Uterus (tissue), 2 donors: Measurements from ENCODE around the gene PAPOLB.

ENCODE experiments used
- POLR2A ChIP-seq, 2 donors: fragments of 450-650 bp; IDR thresholded peaks; one replicate each; pipeline ENCODE4 v1.6.1; 2016; ENCODE audit warnings: antibody characterized with exemption in 2 of 2, mild to moderate bottlenecking in 1 of 2, moderate library complexity in 1 of 2
- TF ChIP-seq, protein P1 (sequence below), 4 experiments: fragments of 200-600 bp in 2 of 4; fragments of 450-650 bp in 2 of 4; sonication (generic) in 2 of 4; IDR thresholded peaks; one replicate each; pipeline ENCODE4 v1.5.1; 2016 to 2019; ENCODE audit warnings: antibody characterized with exemption in 4 of 4, mild to moderate bottlenecking in 2 of 4, moderate library complexity in 1 of 4

DNA sequence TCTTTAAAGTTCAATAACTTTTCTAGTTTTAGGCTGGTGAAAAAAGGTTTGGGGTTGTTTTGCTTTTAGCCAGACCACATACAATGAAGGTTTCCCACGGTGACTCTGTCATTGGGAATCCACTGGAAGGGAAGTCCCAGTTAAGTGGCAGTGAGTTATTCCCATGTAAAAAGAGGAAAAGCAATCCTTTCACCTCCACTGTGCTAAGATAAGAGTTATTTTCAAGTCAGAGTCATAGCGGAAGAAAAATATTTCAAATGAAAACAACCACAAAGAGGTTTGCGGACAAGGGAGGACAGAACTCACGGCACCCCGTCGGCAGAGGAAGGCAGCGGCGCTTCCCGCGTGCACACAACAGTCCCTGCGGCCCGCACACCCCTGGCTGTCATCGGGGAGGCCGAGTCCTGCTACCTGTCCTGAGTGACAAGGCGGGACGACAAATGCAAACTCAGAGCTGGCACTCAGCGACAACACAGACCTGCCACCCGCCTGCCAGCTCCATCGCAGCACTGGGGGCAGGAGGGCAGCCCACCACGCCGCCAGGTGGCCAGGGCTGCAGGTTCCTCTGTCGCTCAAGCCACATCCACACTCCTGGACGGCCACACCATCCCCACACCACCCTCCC, 9.3 kb upstream of the PAPOLB start:
- TF ChIP-seq POLR2A (IDR thresholded peaks at IDR 0.05) = no peak
- TF ChIP-seq, protein P1, sequence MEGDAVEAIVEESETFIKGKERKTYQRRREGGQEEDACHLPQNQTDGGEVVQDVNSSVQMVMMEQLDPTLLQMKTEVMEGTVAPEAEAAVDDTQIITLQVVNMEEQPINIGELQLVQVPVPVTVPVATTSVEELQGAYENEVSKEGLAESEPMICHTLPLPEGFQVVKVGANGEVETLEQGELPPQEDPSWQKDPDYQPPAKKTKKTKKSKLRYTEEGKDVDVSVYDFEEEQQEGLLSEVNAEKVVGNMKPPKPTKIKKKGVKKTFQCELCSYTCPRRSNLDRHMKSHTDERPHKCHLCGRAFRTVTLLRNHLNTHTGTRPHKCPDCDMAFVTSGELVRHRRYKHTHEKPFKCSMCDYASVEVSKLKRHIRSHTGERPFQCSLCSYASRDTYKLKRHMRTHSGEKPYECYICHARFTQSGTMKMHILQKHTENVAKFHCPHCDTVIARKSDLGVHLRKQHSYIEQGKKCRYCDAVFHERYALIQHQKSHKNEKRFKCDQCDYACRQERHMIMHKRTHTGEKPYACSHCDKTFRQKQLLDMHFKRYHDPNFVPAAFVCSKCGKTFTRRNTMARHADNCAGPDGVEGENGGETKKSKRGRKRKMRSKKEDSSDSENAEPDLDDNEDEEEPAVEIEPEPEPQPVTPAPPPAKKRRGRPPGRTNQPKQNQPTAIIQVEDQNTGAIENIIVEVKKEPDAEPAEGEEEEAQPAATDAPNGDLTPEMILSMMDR (IDR thresholded peaks at IDR 0.05) = no peak
